HG03520 (cell line): ENCODE measurements around the gene SCARB1.

ENCODE experiments used
- ATAC-seq: cut with Tn5 transposase; IDR thresholded peaks from one replicate; pipeline ENCODE4 v1.9.1; 2021; ENCODE audit warnings: mild to moderate bottlenecking, moderate library complexity; ENCODE audit not compliant: unreplicated experiment

The SCARB1 gene

GRCh38 chr12:124778411-124778810 lies 85.3 kb downstream of the SCARB1 start:
- no peak for ATAC-seq

- no peak for ATAC-seq
Measured at GRCh38 chr12:124777399-124778372, 86.0 kb downstream of the SCARB1 start.

GRCh38 chr12:124776125-124776513 lies 87.5 kb downstream of the SCARB1 start:
- no peak for ATAC-seq

DNA sequence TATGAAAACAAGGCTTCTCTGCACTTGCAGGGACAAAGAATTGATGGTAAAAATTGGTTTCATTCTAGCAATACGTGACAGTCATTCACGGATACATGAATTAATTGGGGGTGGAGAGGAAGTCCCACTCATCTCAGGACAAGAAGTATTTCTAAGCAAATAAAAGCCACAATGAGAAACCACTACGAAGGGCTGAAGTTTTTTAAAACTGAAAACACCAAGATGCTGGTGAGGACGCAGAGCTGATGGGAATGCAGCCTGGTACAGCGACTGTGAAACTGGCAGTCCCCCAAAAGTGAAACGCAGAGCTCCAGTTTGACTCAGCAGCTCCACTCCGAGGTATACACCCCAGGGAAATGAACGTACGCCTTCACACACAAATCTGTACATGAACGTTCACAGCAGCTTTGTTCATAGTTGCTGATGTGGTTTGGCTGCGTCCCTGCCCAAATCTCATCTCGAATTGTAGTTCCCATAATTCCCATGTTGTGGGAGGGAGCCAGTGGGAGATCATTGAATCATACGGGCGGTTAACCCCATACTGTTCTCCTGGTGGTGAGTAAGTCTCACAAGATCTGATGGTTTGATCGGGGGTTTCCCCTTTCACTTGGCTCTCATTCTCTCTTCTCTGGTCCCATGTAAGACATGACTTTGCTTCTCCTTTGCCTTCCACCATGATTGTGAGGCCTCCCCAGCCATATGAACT lies 89.0 kb downstream of the SCARB1 start:
- ATAC-seq = peak; percentile 76

- peak; percentile 29 for ATAC-seq
Measured at GRCh38 chr12:124774054-124774461, 89.6 kb downstream of the SCARB1 start.

DNA sequence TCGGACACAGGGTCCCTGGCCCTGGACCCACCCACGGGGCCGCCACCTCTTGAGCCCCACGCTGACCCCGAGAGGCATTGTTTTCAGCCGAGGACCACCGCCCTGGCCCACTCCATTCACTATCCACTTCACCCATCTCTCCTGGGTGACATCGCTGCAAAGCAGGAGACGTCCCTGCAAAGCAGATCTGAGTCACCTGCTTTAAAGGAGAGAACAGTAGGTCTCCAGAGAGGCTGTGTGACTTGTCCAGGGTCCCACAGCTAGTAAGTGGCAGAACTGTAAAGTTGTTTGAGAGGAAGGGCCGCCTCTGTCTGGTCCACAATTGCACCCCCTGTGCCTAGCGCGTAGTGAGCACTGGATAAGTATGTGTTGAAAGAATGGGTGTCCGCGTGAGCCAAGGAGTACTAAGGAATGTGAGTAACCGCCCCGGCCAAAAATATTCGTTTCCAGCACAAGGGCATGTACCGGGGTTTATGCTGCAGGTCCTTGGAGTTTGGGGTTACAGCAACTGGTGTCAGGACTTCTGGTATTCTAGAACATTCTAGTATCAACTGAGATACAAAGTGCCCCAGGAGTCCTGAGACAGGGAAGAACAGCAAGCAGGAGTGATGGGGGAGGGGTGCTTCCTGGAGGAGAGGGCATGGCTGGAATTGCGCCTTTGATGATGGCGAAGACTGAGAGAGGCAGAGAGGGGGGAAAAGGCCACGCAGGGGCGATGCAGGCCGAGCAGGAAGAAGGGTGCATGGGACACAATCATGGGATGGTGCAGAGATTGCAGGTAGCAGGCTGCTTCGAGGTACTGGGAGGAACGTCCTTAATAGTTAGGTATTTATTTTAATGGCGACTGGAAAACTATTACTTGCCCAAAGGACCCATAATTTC lies 91.1 kb downstream of the SCARB1 start:
- ATAC-seq = no peak

DNA sequence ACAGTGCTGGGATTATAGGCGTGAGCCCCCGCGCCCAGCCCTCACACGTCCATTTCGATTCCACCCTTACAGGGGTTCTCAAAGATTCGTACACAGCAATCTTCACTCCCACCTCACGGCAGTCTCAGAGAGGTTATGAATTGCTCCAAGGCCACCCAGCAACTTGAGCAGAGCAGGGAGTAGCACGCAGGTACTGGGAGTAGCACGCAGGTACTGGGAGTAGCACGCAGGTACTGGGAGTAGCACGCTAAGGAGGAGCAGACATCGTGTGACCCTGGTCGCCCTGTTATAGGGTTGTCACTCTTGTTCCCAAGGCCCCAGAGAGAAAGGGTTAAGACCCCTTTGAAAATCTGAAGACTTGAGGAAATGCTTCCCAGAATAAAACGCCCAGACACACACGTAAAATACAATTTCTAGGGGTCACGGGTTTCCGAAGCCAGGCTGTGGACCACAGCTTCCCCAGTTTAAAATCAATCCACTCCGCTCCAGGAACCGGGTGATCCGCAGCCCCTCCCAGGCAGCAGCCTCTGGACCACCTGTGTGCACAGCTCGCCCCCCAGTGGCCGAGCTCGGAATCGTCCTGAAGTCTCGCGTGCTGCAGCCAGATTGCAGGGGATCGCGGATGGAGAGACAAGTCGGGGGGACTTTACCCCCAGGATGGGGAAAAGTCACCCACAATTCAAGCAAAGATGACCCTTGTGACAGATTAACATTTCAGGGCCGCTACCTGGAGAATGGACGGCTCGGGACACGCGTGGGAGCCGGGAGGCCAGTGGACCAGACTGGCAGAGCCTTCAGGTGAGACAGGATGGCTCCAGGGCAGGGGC lies 92.0 kb downstream of the SCARB1 start:
- no peak for ATAC-seq

DNA sequence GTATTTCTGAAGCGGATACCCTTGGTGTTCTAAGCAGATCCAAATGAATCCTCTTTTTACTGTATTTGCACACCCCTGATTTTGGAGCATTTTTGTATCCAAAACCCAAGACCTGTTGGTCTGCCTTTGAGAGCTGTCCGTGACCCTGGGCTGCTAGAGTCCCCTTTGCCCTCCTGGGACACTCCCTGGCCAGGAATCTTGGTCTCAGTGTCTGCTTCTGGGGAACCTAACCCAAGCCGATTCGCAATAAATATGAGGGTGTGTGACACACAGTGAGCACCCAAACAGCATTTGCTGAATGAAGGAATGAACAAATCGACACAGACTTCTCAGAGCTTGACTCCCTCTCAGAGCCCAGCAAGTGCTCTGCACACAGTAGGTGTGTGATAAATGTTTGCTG lies 92.9 kb downstream of the SCARB1 start:
- ATAC-seq = no peak

DNA sequence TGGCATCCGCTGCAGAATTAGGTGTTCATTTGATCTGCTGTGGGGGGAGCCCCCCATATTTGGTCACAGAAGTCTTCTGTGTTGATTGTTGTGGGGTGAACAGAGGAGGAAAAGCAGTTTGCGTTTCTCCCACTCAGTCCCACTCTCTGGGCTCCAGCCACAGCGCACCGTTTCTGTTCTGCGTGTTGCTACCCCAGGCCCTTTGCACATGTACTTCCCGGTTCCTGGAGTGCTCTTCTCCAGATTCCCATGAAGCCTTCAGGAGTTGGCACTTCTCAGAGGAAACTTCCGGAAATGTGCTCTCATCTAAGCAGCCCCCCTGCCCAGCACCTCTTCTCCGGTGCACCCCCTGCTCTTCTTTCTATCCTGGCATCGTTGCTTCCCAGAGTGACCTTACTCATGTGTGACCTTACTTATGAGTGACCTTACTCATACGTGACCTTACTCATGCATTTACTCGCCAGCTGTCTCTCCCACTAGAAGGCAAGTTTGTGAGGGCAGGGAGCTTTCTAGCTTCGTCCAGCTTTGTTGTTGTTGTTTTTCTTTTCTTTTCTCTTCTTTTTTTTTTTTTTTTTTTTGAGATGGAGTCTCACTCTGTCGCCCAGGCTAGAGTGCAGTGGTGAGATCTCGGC lies 93.7 kb downstream of the SCARB1 start:
- ATAC-seq = no peak

DNA sequence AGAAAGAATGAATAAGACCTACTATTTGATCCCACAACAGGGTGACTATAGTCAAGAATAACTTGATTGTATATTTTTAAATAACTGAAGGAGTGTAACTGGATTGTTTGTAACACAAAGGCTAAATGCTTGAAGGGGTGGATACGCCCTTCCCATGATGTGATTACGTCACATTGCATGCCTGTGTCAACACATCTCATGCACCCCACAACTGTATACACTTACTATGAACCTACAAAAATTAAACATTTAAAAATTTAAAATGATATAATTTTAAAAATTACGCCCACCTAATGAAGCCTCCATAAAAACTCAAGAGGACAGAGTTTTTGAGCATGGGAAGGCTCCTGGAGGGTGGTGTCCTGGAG lies 94.5 kb downstream of the SCARB1 start:
- ATAC-seq = no peak

DNA sequence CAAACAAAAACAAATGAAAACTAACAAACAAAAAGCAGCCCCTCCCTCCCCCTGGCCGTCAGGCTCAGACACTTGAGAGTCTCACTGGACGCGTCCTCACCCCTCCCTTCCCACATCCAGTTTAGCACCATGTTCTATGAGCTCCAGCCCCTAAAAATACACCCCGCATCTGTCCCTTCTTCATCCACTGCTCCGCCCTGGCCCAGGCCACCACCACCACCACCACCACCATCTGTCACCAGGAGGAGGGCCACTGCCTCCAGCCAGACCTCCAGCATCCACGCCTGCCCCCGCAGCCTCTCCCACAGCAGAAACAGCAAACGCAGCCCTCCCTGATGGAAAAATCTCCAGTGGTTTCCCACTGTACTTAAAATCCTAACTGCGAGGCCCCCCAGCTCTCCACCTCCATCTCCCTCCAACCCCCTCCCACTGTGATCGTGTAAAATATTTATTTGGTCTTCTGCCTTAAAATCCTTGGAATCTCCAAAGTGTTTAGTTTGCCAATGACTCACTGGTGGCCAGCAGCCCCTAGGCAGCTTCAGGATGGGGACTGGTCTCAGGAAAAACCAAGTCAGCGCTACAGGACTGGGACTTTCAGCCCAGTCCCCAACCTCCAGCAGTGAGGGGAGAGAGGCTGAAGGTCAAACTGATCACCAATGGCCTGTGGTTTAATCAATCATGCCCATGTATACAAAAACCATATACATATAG lies 95.1 kb downstream of the SCARB1 start:
- ATAC-seq = no peak

- peak; percentile 64 for ATAC-seq
Measured at GRCh38 chr12:124767066-124767821, 96.4 kb downstream of the SCARB1 start.

DNA sequence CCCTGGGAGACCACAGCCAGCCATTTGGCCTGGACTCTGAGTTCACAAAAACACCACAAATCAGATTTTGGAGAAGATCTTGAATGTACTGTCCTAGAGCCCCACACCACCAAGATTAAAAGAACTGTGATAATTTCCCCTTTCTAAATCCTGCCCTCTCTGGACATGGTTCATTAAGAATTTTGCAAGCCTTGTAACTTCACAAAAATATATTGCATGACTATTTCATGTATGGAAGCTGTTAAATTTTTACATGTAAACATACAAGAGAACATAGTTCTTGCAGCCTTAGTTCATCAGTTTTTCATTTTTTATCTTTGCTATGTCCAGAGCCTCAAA lies 97.0 kb downstream of the SCARB1 start:
- ATAC-seq = no peak

DNA sequence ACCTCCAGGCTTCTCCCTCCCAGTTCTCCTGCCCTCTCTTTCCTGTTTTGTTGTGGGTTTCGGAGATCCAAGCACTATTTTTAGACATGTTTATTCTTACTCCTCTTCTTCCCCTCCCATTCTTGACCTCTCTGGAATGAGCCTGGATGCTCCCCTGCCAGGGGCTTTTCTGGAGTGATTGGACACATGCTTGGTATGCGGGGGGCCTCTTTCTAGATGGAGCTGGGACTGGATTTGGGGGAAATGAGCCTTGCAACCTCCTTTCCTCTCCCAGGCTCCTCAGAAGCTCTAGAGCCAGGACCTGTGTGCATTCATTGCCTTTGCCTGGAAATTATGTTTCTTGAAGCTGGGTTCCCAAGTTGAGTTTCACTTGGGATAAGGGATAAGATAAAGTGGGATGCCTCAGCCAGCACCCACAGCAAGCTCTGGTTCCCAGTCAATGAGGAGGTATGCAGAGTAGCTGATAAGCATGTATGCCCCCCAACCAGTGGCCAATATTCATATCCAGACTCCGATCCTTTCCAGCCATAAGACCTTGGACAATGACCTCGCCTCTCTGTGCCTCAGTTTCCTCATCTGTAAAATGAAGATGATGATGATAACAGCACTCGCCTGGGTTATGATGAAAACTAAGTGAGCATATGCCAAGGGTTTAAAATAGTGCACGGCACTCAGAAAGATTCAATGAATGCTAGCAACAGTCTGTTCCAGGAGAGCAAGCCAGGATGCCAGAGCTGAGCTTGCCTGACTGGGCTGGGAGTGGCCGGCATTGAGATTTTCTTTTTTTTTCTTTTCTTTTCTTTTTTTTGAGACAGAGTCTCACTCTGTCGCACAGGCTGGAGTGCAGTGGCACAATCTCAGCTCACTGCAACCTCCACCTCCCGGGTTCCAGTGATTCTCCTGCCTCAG lies 97.8 kb downstream of the SCARB1 start:
- no peak for ATAC-seq

- no peak for ATAC-seq
Measured at GRCh38 chr12:124764870-124765580, 98.6 kb downstream of the SCARB1 start.

DNA sequence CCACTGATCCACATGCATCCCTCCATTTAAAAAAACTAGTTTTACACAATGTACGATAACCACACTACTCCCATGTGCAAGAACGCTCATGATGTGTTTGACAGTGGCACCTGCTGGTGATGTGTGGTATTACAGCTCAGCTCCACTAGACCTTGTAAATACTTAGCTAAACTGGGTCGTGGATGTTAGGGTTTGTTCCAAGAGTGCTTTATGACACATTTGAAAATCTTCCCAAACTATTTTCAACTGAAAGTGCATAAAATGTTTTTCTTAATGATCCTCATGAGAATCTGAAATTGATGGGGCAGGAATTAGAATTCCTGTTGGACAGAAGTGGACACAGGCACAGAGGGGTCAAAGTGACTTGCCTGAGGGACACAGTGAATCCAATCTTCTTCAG lies 99.2 kb downstream of the SCARB1 start:
- ATAC-seq = no peak

DNA sequence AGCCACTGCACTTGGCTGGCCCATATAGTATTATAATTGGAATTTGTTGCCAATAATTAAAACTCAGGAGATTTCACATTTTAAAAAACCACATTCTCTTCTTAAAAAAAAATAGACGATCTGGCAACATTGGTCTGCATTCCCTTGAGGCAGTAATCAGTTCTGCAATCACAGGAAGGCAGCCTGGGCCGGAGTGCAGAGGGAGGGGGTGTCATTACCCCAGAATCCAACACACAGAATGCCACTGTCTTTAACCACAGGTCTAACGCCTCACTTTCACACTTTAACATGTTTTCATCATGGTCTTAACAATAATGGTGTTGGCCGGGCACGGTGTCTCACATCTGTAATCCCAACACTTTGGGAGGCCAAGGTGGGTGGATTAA lies 100.1 kb downstream of the SCARB1 start:
- no peak for ATAC-seq
